22Rv1 (cell line): Measurements from ENCODE around the gene TEKTIP1.

ENCODE experiments used
- CTCF ChIP-seq: fragments of 450-650 bp; IDR thresholded peaks from 2 replicates; pipeline ENCODE4 v1.5.1; 2017; ENCODE audit warnings: mild to moderate bottlenecking
- ZFX ChIP-seq: fragments of 450-650 bp; IDR thresholded peaks from 2 replicates; pipeline ENCODE4 v1.6.1; 2017; ENCODE audit warnings: antibody characterized with exemption, borderline replicate concordance

- TF ChIP-seq CTCF = no peak
- TF ChIP-seq ZFX = no peak
These were observed 19.8 kb upstream of the TEKTIP1 start for GRCh38 chr19:3519126-3519525.
